ENCODE data around the gene MYRIP.

DNA sequence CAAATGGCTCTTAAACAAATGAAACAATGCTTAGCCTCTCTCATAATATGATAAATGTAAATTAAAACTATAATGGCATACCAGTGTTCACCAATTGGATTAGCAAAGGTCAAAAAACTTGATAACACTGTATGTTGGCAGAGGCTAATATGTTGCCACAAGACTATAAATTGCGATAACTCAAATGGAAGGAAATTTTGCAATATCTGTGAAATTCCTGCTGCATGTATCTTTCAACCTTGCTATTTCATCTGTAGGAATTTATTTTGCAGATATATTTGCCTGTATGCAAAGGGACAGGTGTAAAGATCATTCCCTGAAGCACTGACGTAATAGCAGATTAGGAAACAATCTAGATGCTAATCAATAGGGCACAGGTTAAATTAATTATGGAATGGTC is 308.7 kb downstream of the MYRIP start:
- no peak for TF ChIP-seq PPARA (CRISPR knock-in tag; IDR thresholded peaks at IDR 0.05; ENCODE audit: borderline replicate concordance)
- TF ChIP-seq PATZ1 (CRISPR knock-in tag; IDR thresholded peaks at IDR 0.05; ENCODE audit: borderline replicate concordance), result no peak
- TF ChIP-seq TCF4 (CRISPR knock-in tag; IDR thresholded peaks at IDR 0.05; ENCODE audit: borderline replicate concordance), result no peak
- TF ChIP-seq ZNF70 (CRISPR knock-in tag; IDR thresholded peaks at IDR 0.05), result no peak
- peak; percentile 74; the same call in 1 of the 2 replicates for TF ChIP-seq ZNF8 (CRISPR knock-in tag; IDR thresholded peaks at IDR 0.05)
- TF ChIP-seq ARNTL (CRISPR knock-in tag; IDR thresholded peaks at IDR 0.05; ENCODE audit: borderline replicate concordance, low read depth), result no peak
- TF ChIP-seq RARB (CRISPR knock-in tag; IDR thresholded peaks at IDR 0.05), result no peak
- TF ChIP-seq CSDC2 (CRISPR knock-in tag; IDR thresholded peaks at IDR 0.05), result no peak
- TF ChIP-seq ZFP3 (CRISPR knock-in tag; IDR thresholded peaks at IDR 0.05), result peak; percentile 66; the same call in 1 of the 2 replicates
